ENCODE measurements around the gene ZNF544. TPM values are rescaled to one million over a fixed set of nuclear protein-coding genes. Genes with fewer than 3 reads are reported as not detected.

Gene ZNF544
- 30.4 TPM for total RNA-seq

DNA sequence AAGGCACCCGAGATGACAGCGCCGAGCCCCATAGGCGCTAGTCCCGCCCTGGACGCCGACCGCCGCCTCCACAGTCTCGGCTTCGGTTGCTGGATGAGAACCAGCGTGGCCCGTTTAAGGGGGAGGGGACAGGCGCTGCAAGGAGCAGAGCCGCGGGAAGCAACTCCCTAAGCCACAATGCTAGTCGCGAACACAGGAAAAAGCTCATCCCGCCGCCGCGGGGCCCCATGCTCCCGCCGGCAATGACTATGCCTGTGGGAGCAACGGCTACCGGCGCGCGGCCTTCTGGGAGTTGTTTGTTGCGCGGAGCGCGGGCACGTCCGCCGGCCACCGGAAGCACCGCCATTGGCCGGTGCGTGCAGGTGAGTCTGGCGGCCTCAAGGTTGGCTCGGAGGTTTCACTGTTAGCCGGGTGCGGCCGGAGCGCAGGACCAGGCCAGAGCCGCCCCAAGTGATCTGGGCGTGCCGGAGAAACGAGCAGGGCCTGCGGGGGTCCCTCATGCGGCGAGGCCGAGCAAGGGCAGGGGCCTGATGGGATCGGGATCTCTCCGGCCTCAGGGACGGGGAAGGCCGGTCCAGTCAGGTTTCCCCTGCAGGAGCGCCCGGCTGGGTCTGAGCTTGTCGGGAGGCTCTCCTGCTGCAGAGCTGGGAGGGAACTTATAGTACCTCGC is at the start of gene ZNF544:
Gene ZNF544 (plus strand): TSS at position 330 of the 670 bp plus-strand sequence. CDS start 15,110 bp downstream, outside the sequence.
- DNase-seq (ENCODE audit: low spot score) = peak; percentile 80

DNA sequence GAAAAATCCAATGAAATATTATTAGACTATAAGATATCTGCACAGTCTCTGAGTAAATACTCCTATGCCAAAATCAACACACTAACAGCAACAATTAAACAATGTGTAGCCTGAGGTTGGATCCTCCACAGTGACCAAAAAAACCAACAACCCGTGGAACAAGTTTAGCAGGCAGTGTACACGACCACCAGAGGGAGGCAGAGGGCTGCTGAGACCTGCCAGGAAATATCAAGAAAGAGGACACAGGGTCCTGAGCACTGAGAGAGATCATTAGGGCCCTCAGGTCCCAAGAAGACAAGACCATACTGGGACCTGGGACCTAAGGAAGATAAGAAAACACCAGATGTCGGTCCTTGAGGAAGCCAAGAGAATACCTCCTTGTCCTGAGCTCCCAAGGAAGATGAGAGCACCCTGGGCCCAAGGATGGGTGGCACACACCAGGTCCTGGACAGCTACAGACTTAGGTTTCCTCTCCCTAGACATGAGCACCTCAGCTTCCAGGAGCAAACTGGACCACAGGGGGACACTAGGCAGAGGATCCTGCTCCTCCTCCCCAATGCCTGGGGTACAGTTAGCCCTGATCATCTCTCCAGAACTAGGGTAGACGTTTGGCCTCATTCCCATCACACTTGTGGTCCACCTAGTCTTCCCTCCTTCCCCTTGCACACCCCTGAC is 46.7 kb upstream of the ZNF544 start:
- peak; percentile 43 for DNase-seq (ENCODE audit: low spot score)

DNA sequence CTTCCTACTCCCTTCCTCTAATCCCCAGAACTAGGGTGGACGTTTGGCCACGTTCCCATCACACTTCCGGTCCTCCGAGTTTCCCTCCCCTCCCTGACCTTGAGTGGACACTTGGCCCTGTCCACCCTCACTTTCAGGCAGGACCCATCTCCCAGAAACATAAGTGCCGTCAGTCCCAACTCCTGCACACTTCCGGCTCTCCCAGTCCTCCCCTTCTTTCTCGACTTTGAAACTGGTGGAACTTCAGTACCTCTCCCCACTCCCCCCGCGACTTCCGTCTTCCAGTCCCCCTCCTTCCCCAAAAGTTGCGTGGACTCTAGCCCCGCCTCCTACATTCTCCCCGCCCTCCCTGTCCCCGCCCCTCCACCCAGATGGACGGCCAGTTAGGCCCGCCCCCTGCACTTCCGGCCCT is 46.1 kb upstream of the ZNF544 start:
- DNase-seq (ENCODE audit: low spot score) = no peak

DNA sequence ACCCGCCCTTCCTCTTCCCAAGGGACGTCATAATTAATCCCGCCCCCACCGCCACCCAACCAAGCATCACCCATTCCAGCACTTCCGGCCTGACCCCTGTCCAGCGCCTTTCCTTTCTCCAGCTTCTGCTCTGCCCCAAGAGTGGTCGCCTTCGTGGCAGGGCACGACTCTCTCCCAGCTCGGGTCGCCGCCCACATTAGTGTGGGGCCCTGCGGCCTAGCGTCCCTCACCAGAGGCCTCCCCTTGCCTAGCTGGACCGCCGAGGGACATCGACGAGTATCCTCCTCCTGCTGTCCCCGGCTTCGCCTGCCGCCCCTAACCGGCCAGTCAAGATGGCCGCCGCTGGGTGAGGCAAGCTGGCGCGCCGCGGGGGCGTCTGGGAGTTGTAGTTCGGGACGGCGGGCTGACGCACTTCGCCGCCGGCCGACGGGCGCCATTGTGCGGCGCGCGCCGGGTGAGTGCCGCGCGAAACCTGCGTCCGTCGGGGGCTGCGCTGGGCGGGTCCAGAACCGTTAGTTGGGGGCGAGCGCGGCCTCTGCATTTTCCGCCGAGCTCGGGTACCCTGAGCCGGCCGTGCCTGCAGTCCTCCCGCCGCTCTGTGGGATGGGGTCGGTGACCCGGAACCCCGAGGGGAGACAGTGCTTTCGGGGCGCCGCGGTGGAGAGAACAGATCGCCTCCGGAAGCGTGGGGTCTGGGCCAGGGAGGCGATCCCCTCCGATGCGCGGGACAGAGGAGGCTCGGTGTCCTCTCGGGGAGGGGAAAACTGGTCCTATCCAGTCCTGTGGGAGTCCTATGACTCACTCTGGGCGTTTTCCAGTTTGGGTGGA is 45.5 kb upstream of the ZNF544 start, which contains the start of gene ZNF274:
Gene ZNF274 (plus strand): TSS at position 73 of the 828 bp plus-strand sequence. CDS start 905 bp downstream, outside the sequence.
- DNase-seq (ENCODE audit: low spot score) = peak; percentile 94

DNA sequence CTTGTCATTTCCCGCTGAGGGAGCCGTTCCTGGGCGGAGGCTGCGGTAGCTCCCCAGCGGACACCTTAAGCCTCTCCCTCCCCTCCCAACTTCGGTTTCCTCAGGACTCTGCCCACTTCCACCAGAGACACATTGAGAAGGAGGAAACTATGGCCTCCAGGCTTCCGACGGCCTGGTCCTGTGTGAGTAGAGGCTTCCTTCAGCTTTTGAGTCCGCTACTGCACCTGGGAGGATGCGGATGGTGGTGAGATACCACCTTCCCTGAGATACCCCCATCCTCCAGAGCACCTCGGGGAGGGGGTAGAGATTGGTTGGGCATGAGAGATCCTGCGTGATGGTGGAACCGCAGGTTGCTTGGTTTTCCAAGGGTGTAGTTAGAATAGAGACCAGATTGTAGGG is 44.9 kb upstream of the ZNF544 start:
- no peak for DNase-seq (ENCODE audit: low spot score)

DNA sequence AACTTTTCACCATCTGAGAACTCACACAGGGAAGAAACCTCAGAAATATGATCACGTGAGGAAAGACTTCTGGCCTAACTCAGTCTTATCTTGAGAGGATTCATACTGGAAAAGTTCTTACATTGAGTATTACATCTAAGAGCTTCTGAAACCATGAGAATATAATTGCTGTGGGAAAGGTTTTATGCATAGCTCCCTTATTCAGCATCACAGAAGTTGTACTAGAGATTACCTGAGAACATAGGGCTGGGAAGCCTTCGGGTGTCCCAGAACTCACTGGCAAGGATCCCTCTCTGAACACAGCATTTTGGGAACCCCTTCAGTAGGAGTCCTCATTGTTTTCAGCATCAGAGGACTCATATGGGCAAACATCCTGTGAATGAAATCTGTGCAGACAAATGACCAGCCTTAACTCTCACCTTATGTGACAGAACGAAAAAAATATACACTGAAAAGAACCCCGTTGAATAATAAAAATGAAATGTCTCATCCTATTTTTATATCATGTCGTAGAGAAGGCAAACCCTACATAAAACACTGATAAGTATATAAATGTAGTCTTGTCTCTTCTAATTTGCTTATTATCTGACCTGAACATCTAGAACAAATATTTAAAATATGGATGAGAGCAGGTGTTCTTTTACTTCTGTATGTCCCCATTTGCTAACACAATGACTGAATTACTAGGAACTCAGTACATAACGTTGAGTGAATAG is 31.7 kb upstream of the ZNF544 start:
- DNase-seq (ENCODE audit: low spot score) = no peak

DNA sequence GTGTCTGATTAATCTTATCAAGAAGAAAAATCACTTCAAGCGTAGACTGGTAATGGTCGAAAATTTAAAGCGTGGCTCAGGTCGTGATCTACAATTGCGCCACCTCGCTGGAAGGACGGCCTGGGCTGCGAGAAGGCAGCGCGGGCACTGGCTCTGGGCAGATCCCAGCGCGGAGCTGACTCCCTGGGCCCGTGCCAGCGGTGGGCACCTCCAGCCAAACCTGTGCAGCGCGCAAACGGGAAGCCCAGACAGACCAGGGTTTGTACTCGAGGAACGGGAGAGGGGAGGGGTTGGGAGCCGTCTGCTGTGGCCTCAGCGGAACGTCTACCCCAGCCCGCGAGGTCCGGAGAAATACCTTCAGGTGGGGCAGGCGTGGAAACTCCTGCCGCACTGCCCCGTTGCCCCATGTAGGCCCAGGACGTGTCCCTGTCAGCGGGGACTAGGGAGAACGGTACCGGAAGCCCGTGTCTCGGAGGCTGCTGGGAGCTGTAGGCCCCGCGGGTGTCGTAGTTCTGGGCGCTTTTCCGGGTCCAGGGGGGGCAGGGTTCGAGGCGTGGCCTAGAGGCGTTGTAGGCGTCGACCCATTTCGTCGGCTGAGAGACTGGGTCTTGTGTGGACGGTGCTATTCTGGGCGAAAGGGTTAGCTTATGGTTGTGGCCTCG is 24.8 kb upstream of the ZNF544 start:
- DNase-seq (ENCODE audit: low spot score) = no peak

DNA sequence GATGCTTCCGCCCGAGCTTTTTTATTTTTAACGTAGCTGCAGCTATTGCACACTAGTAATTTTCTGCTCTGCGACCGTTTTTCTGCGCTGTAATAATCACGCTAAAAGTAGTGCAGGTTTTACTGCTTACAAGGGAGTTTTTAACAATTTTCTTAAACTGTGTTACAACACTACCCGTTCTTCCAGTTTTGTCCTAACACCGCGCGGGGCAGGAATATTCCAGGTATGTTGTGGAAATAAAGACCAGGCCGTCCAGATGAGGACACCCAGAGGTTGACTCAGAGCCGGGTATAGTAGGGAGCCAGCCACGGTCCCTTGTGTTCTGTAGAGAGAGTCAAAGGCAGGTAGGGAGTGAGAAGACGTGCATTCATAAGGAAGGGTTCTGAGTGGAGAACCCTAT is 24.1 kb upstream of the ZNF544 start:
- DNase-seq (ENCODE audit: low spot score) = no peak

DNA sequence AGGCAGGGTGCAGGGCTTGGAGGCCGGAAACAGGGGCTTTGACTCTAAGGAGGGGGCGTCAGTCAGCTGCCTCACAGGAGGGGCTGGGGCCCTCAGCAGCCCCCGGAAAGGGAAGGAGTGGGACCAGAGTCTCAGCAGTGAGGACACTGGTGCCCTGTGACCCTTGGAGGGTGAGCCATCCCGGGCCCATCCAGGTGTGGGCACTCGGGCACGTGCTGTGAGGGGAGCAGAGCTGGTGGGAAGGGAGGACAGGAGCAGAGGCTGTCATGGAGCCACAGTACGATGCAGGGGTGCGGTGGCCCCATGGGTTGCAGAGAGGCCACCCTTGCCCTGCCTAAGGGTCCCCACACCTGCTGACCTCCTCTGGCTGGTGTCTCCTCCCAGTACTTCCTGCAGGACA is 19.1 kb upstream of the ZNF544 start:
- no peak for DNase-seq (ENCODE audit: low spot score)

DNA sequence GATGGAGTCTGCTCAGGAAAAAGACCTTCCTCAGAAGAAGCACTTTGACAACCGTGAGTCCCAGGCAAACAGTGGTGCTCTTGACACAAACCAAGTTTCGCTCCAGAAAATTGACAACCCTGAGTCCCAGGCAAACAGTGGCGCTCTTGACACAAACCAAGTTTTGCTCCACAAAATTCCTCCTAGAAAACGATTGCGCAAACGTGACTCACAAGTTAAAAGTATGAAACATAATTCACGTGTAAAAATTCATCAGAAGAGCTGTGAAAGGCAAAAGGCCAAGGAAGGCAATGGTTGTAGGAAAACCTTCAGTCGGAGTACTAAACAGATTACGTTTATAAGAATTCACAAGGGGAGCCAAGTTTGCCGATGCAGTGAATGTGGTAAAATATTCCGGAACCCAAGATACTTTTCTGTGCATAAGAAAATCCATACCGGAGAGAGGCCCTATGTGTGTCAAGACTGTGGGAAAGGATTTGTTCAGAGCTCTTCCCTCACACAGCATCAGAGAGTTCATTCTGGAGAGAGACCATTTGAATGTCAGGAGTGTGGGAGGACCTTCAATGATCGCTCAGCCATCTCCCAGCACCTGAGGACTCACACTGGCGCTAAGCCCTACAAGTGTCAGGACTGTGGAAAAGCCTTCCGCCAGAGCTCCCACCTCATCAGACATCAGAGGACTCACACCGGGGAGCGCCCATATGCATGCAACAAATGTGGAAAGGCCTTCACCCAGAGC is 16.2 kb upstream of the ZNF544 start:
- DNase-seq (ENCODE audit: low spot score) = no peak

DNA sequence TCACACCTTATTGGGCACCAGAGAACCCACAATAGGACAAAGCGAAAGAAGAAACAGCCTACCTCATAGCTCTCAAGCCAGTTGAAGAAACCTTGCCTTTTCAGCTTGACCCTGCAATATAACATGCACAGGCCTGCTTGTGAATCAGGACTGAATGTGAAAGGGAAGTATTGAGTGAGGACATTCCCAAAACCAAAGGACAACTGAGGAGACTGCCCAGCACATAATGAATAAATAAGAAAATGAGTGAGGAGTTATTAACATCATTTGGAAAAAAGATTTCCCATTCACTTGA is 15.7 kb upstream of the ZNF544 start:
- DNase-seq (ENCODE audit: low spot score) = no peak

DNA sequence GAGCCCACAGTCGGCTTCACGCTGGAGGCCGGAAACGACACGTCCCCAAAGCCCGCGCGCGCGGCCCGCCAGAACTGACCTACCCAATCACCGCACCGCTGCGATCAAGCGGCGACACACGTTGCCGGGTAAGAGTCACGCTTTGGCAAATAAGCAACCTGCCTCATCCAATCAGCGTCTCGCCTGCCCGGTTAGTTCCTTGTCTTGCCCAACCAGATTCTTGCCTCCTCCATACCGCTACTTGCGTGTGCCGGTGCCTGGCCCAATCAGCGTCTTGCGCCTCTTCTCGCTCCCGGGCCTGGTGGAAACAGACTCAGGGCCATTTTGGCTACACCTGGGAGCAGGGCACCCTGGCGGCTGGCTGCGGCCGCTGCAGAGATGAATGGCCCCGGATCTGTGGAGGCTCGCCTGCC is 11.6 kb upstream of the ZNF544 start:
- no peak for DNase-seq (ENCODE audit: low spot score)

DNA sequence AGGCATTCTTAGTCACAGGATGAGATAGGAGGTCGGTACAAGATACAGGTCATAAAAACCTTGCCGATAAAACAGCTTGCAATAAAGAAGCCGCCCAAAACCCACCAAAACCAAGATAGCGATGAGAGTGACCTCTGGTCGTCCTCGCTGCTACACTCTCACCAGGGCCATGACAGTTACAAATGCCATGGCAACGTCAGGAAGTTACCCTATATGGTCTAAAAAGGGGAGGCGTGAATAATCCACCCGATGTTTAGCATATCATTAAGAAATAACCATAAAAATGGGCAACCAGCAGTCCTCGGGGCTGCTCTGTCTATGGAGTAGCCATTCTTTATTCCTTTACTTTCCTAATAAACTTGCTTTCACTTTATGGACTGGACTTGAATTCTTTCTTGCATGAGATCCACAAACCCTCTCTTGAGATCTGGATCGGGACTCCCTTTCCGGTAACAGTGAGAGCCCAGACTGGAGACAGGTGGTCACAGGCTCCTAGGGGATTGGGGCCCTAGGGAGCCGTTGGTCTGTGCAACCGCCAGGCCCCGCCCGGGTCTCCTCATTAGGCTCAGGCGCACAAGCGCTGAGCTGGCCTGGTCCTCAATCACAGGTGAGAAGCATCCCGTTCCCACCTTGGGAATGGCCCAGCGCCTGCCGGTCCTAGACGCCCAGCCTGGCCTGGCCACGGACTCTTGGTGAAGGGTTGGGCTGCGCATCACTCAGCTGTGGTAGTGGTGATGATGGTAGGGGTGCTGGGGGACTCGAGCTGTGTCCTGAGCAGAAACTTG is 10.9 kb upstream of the ZNF544 start:
- DNase-seq (ENCODE audit: low spot score) = no peak

DNA sequence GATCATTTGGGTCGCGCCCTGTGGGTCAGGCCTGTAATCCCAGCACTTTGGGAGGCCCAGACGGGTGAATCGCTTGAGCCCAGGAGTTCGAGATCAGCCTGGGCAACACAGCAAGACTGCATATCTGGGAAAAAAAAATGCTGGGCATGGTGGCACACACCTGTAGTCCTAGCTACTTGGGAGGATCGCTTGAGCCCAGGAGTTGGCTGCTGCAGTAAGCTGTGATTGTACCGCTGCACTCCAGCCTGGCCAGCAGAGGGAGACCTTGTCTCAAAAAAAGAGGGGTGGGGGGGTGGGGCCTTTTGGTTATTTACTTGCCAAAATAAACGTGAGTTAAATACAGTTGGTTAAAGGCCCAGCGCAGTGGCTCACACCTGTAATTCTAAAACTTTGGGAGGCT is 9.8 kb upstream of the ZNF544 start:
- DNase-seq (ENCODE audit: low spot score) = no peak

DNA sequence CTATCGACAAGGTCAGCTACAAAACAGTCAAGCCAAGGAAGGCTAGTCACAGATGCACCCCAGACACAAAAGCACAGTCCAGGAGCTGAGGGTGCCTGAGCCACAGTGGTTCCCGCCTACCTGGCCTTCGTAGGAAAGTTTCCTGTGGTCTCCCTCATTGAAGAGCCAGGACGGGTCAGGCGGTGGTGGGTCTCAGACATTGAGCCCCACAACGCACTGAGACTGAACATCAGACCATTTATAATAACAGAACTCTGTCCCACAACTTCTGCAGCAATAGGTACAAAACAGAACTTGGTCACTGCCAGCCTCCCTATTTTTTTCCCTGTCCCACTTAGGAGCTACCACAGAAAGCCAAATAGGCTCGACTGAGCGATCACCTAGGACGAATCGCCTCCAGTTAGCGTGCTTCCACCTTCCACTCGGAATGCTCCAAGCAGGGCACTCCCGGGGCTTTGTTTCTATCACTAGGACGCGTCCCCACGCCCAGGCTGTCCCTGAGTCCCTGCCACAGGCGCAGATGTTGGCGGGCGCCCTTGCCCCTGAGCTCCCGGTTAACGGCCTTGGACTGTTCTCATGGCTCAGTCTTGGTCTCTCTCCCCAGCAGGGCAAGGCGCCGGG is 640 bp upstream of the ZNF544 start:
- no peak for DNase-seq (ENCODE audit: low spot score)

DNA sequence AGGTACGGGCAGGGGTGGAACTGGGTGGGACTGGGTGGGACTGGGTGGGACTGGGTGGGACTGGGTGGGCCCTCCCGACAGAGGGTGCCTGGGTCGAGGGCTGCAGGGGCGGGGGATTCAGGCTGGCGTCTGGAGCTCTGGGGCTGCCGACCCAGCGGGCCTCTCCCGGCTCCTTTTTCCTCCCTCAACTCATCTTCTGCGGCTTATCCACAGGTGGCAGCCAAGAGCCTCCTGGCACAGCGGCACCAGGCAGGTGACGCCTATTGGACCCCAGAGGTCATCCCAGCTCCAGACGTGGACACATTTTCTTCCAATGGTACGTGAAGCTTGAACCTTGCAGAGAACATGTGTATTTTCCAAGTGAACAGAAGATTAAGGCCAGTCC is 533 bp downstream of the ZNF544 start:
- no peak for DNase-seq (ENCODE audit: low spot score)

DNA sequence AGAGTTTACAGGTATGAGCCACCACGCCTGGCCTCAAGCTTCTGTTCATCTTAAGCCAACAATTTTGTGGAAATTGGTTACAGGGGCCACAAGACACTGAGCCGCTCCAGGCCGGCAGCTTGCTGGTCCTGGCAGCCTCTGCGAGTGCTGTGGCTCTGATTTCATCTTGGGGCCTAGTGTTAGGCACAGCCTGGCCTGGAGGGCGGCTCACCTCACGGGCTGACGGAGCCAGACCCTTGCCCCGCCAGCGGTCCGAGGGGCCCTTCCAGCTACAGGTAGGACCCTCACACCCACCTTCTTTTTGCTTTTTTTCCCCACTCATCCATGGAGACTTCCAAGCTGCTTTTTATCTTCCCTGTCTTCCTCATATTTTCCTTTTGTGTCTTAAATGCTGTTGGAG is 8.6 kb downstream of the ZNF544 start:
- no peak for DNase-seq (ENCODE audit: low spot score)

DNA sequence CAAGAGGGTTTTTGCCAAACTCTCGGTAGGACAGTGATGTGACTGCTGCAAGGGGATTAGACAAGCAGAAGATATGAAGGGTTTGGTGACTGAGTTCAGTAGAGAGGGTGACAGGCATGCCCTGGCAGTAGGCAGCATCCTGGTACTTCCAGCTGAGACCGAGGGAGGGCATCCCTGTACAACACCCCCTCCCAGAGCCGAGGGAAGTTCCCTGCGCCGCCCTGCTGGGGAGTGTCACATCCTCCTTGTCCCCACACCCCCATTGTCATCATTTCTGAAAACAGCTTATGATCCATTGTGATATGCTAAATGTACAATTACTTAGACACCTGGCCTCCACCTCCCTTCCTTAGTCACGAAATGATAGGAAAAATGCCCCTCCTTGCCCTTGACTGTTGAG is 14.6 kb downstream of the ZNF544 start:
- DNase-seq (ENCODE audit: low spot score) = no peak

DNA sequence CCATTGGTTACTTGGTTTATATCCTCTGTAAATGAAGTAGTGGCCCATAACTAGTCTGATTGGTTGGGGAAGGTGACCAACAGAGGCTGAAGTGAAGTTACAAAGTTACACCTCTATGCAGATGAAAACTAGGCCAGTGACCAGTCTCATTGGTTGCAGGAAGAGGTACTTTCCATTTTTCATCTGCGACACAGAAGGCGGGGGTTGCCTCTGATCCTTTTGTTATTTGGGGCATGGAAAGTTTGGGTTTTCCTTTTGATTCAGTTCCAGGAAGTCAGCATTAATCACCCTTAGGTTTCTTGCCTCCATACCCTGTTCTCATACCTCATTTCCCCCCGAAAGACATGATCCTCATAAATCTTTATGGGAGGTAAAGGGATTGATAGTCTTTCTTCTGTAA is 20.2 kb downstream of the ZNF544 start:
- DNase-seq (ENCODE audit: low spot score) = no peak

Measured in mucosa of gallbladder (tissue), 1 donor.